Measurements from ENCODE around the gene ISOC1.

Gene ISOC1

DNA sequence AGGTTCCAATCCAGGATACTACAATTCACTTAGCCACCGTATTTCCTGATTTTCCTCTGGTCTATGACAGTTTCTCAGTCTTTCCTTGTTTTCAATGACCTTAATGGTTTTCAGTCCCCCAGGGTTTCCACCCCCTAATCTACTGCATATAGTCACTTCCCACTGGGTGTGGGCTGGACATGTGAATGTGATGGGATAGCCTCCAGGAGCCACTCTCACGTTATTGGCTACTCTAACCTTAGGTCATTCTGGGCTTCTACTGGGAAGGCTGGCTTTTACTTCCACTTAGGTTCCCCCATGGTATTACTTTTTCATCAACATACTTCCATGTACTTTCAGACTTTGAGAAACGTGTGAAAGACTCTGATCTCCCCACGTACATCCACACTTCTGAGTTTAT is 46.5 kb downstream of the ISOC1 start:
- no peak for DNase-seq

DNA sequence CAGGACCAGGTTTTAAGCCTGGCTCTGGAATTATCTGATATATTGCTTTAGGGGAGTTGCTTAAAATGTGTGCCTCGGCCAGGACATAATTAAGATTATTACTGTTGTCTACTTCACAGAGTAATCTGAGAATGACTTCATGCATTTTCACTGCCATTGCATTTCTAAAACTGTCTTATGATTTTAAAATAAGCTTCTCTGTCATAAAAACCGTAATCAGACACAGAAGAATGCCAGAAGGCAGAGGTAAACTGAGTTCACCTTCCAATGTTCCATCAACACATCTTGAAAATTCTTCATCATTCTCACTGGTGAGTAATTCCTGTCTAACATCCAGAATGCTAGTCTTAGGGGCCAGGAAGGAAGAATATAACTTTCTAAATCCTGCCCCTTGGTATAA is 47.1 kb downstream of the ISOC1 start:
- DNase-seq: no peak

DNA sequence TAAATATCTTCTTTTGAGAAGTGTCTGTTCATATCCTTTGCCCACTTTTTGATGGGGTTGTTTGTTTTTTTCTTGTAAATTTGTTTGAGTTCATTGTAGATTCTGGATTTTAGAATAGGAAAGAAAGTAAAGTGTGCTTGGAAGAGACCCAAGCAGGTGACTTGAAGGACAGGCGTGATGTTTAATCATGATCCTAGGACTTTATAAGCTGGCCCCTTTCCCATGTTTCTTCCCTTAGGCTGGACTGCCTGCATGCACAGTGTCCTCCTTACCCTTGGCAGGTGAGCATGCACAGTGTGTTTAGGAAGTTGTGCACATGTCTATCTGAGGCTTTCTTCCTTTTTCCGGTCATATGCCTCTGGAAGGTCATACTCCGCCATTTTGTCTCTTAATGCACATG is 61.3 kb downstream of the ISOC1 start:
- no peak for DNase-seq

DNA sequence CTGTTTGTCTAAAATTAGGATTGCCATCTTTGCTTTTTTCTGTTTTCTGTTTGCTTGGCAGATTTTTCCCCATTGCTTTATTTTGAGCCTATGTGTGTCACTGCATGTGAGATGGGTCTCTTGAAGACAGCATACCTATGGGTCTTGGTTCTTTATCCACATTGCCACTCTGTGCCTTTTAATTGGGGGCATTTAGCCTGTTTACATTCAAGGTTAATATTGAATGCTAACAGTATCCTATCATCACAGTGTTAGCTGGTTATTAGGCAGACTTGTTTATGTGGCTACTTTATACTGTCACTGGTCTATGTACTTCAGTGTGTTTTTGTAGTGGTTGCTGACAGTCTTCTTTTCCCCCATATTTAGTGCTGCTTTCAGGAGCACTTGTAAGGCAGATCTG is 67.3 kb downstream of the ISOC1 start:
- no peak for DNase-seq

Measured in activated naive CD4-positive, alpha-beta T cell treated with anti-CD3 and anti-CD28 coated beads, Interleukin-2, amount 50 U/mL, for 16 hours (primary cell).